ENCODE data around the gene ULBP1.

- TF ChIP-seq, protein P1, sequence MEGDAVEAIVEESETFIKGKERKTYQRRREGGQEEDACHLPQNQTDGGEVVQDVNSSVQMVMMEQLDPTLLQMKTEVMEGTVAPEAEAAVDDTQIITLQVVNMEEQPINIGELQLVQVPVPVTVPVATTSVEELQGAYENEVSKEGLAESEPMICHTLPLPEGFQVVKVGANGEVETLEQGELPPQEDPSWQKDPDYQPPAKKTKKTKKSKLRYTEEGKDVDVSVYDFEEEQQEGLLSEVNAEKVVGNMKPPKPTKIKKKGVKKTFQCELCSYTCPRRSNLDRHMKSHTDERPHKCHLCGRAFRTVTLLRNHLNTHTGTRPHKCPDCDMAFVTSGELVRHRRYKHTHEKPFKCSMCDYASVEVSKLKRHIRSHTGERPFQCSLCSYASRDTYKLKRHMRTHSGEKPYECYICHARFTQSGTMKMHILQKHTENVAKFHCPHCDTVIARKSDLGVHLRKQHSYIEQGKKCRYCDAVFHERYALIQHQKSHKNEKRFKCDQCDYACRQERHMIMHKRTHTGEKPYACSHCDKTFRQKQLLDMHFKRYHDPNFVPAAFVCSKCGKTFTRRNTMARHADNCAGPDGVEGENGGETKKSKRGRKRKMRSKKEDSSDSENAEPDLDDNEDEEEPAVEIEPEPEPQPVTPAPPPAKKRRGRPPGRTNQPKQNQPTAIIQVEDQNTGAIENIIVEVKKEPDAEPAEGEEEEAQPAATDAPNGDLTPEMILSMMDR (IDR thresholded peaks at IDR 0.05): no peak
- TF ChIP-seq POLR2A (IDR thresholded peaks at IDR 0.05): no peak
Measured at GRCh38 chr6:149938571-149939355, 25.0 kb upstream of the ULBP1 start.

Measured in thyroid gland (tissue), 4 donors.